ENCODE results near the gene ACSF3.

GRCh38 chr16:89164436-89164835 is 70.8 kb downstream of the ACSF3 start:
- TF ChIP-seq CTCF (IDR thresholded peaks at IDR 0.05): no peak
- no peak for TF ChIP-seq POLR2A (IDR thresholded peaks at IDR 0.05)
